Activated T-cell treated with anti-CD3 and anti-CD28 coated beads, Interleukin-2, amount 50 U/mL, for 48 hours (primary cell): ENCODE data around the gene NRAS.

Source experiments
- DNase-seq, 2 experiments: peaks; one replicate each; pipeline ENCODE4 v3.0.0-alpha.2; 2020

NRAS gene

DNA sequence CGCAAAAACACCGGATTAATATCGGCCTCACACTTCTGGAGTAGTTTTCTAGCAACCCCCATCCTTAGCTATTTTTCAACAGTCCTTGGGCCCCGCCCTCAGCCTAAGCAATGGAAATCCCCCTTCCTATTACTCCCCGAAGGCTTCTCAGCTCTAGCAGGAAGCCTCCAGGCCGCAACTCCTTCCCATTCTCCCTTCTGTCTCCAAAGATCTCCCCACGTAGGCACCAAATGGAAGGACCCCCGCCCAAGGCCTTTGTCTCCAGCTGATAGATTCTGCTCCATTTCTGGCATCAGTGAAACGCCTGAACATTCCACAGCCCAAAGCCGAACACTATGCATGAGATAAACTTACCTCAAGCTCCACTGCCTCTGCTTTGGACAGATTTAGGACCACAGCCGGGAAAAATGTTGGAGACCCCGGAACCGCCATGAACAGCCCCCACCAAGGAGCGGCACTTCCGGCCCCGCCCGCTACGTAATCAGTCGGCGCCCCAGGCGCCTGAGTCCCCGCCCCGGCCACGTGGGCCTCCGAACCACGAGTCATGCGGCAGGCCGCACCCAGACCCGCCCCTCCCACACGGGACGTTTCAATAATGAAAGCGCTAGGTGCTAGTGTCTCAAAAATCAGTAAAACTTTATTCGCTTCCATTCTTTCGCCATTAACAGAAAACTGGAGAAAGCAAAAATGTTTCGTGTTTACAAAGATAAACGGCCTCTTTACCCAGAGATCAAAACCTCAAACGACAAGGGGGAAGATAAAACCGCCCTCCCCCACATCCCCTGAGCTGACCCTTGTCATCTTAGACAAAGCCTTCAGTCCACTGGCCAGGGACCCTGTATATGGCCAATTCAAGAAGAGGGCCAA is at the start of gene NRAS:
NRAS (minus strand) TSS at position 468 of the 867 bp plus-strand sequence. CDS start 611 bp downstream, outside the sequence.
- peak; percentile 96 for DNase-seq

DNA sequence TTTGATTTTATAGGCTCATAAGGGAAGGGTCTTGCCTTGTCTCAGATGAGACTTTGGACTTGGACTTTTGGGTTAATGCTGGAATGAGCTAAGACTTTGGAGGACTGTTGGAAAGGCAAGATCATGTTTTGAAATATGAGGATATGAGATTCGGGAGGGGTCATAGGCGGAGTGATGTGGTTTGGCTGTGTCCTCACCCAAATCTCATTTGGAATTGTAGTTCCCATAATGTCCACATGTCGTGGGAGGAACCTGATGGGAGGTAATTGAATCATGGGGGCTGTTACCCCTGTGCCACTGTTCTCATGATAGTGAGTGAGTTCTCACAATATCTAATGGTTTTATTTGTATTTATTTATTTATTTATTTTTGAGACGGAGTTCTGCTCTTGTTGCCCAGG is 48.1 kb upstream of the NRAS start:
- DNase-seq, result no peak

DNA sequence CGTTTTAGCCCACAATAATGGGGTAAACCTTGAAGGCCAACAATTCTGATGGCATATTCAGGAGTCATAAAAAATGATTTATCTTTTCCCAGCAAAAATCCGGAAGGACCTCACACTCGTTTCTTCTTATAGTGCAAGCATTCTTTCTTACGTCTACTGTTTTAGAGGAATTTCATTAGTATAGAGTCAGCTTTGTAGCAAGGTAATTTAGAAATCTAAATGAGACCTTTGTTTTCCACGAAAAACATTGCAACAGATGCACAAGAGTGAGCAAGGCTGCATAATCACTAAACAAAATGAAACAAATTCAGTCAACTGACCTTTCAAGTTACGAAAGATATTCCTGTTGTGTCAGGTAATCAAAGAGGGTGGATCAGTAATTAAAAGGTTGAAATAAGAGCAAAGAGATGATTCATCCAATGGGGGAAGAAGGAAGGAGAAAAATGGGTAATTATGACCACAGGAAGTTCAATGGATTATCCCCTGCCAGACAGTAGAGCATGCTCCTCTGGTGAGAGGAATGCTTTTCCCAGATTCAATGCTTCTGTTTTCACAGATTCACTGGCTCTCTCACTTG is 41.8 kb upstream of the NRAS start:
- no peak for DNase-seq

DNA sequence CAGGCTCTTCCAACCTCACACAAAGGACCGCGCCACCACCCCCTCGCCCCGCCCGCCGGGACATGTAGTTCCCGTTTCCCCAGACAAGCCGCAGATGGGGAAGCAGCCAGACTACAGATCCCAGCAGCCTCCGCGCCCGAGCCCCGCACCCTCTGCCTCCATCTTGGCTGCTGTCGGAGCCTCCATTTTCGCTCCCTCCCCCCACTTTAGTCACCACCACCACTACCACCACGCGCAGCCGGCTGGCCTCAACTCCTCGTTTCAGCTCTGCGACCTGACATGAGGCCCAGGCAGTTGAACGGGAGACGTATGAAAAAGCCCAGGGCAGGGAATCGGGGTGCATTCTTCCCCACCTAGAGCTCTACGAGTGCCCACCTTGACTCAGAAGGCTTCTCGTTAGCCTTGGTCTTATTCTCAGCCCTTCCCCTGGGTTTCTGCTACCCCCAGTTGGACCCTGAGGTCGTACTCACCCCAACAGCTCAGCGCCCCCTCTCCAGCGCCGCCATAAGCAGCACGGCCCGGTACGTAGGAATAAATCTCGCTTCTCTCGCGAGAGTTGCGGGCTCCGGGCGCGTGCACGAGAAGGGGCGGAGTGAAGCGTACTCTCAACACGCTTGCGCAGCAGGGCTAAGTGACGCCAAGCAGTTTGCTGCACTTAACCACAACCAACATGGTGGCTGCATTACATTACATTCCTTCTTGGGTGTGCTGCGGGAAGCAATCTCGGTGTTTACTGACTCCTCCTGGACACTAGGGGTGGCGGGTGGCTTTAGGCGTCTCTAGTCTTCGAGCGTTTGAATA is 41.1 kb upstream of the NRAS start, which contains the start of gene CSDE1:
CSDE1 (minus strand) TSS at position 530 of the 801 bp plus-strand sequence. CDS start 18,094 bp downstream, outside the sequence.
- peak; percentile 97 to 98 for DNase-seq

DNA sequence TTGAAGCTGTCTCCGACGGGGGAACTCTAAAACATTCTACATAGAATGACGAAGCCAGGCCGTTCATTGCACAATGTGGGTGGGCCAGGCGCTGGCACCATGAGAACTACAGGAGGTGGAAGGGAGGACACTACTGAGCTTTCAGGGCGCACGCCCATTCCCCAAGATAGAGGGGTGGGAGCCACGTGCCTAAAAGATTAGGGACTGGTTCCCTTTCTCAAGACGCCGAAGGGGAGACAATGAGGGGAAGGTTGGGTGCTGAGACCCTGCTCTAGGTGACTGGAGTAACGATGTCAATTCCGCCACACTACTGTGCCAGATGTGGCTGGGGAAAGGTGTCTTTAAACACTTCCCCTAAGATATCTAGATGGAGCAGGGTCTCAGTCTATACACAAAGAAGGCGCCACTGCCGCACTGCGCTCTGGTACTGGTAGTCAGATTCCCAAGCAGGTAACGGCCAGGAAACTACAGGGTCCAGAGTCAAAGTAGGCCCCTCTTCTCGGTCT is 40.4 kb upstream of the NRAS start:
- no peak for DNase-seq

DNA sequence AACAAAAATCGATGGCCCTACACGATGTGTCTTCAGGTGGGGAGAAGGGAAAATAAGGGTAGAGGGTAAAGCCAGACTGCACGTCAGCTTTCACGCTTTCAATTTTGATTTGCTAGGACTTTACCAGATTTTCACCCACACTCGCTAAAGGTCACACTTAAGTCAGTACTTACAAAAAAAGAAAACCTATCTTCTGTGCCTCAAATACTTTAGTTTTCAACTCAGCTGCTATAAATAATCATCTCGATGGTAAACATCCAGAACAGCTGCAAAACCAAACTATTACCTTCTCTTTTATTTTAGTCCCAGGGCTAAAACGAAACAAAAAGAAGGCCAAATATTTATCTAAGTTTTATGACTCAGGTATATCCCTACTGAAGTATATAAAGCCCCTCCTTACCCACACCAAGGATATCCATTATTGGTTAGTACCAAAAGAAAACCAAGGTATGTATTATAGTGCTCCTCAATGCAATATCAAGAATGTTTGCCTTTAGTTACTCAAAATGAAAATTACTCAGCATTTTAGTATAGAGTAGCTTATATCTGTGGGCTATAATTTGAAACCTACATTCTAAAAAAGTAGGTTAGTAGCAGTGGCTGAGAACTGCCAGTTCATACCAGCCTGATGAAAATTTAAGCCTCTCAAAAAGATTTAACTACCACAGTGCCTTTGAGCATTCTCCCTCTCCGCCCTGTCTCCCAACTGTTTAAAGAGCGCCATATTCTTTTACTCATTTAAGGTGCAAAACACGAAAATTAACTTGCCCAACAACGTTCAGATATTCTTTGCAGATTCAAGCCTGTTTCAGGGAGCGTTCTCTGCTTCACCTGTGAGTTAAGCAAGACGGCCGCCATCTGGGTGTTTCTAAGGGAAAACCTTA is 39.7 kb upstream of the NRAS start:
- DNase-seq, result no peak

DNA sequence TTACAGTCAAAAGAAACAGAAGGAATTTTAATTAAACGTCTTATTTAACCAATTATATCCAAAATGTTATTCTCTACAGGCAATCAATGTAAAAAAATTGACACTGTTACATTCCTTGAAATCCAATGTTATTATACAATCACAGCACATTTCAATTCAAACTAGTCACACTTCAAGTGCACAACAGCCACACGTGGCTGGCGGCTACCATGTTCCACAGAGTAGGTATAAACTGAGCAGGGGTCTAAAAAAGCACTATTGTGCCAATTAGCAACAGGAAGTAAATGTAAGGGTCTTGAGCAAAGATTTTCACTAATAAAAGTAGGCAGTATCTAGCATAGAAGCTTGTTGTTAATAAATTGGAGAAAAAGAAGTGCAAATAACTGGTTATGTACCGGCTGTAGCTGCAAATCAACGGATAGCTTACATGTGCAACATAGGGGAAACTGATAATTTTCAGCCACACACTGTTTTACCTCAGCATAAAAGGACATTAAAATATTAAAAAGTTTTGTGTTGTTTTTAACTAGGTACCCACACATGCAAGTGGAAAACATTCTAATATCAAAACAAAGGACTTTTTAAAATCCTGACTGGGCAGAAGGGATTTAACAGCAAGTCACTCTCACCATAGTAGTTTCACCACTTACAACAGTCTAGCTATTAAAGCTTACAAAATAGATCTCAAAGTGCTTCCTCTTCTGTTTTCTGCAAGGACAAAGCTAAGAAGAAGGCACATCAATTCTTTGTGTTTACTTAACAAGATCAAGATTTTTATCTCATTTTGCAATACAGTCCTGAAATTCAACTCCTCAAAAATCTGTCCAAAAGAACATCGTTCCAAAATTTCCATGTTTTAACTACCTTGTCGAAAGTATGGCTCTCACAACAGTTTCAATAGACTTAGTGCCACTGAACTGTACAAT is 38.7 kb upstream of the NRAS start:
- no peak for DNase-seq

DNA sequence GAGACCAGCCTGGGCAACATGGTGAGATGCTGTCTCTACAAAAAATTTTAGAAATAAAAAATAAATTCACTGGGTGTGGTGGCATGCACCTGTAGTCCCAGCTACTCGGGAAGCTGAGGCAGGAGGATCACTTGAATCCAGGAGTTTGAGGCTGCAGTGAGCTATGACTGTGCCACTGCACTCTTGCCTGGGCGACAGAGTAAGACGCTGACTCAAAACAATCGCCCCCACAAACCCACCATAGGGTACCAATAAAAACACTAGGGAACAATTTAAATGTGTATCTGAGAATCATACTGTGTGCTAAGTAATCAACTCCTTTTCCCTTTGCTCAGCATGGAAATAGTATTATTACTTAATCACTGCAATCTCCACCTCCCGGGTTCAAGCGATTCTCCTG is 37.1 kb upstream of the NRAS start:
- peak; percentile 33 to 47 for DNase-seq

DNA sequence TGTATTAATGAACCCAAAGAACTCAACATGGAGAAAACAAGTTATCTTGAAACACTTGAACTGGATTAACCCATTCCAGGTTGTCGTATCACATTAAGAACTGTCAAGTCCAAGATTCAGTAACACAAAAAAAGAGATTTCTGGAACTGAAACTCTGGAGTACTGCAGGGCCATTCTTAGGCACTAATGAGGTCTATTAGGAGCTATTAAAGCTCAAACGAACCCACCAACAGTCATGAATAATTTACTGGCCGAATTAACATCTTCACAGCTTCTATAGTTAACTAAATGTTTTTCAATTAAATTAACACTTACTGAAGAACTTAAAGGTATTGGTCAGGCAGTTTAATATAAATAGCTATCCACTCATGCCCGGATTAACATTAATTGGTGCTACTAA is 36.6 kb upstream of the NRAS start:
- no peak for DNase-seq

DNA sequence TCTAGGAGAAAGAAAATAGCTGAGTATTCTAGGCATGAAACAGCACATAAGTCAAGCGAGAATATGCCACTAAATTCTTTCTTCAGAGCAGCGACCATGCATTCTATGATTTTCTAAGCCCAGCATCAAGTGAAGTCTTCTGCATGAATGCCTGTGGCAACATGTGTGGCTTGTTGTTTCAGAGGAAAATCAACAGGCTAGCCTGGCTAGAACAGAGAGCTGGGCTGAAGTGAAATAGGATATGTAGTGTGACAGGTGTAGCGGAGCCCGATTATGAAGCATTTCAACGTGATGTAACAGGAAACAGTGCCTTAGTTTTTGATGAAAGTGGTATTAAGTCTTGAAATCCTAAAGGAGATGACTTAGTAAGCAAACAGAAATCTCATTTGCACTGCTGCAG is 34.2 kb upstream of the NRAS start:
- no peak for DNase-seq

DNA sequence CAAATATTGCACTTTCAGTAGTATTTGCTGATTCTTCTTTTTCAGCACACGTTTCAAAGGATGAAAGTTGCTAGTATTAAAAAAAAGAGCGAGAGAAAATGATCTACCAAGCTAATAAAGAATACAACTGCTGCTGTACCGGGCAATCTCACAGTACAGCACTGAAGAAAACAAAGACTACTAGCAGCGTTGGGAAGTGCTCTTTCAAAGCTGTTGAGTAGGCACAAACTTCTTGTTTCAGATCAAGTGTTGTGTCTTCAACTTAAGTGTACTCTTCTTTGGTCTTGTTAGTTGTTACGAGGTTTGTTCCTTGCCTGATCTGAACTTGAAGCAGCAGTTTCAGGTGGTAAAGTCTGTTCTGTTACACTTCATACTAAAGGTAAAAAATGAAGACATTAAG is 33.3 kb upstream of the NRAS start:
- DNase-seq, result no peak

DNA sequence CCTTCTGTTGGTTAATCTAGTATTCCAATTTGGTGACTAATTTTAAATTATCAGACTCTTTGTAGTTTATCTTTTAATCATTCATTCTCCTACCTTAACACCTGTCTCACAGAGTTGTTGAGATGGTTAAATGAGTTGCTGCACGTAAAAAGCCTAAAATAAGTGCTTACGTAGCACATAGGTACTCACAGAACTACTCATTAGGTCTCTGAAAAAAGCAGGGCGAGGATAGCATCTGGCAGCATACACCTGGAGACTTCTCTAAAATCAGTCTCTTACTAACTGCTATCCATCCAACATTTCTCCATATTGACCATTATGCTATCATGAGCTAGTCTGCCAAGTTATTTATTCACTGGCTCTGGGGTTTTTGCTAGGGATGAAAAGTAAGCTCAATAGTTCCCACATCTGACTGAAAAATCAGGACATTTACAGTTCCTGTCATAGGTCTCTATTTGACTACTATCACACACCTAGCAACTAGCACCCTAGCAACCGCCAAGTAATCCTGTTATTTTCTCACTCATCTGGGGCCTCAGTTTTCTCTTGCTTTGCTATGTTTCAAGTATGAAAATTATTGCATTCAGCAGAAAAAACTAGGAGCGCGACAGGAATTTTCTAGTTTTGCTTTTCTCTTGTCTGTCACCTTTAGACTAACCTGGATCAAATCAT is 30.0 kb upstream of the NRAS start:
- no peak for DNase-seq

DNA sequence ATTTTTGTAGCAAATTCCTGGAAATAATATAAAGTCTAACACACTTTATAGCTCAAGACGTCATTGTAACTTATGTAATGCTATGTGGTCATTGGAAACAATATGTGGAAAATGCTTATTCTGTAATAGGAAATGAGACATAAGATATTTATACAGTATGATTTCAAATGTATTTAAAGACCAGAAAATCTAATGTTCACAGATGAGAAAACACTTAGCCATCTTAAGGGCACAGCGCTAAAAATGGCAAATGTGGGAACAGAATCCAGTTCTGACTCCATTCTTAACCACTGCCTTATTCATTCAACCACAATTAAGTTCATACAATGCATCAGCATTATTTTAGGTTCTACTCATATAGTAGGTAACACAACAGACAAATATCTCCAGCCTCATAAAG is 28.7 kb upstream of the NRAS start:
- DNase-seq, result no peak

DNA sequence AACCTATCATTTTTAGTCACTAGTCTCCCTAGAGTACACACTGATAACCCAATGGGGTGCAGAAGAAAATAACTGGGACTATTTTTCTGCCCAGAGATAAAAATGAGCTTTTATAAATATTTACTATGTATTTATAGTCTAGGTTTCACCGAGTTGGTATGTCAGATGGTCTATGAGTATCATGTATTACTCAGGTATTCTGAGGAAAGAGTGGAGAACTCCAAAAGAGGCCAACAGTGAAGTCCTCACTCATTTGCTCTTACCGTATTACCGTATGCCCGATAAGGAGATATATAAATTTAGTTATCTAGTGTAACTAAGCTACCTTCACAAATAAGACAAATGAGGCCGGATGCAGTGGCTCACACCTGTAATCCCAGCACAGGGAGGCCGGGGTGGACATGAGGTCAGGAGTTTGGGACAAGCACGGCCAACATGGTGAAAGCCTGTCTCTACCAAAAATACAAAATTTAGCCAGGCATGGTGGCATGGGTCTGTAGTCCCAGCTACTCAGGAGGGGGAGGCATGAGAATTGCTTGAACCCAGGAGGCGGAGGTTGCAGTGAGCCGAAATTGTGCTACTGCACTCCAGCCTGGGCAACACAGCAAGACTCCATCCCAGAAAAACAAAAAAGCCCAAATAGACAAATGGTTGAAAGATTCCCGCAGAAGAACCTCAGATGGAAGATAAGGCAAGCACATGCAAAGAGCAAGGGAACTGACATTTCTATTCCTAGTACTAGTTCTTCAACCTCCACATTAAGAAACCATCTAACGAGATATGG is 25.6 kb upstream of the NRAS start:
- DNase-seq, result no peak

DNA sequence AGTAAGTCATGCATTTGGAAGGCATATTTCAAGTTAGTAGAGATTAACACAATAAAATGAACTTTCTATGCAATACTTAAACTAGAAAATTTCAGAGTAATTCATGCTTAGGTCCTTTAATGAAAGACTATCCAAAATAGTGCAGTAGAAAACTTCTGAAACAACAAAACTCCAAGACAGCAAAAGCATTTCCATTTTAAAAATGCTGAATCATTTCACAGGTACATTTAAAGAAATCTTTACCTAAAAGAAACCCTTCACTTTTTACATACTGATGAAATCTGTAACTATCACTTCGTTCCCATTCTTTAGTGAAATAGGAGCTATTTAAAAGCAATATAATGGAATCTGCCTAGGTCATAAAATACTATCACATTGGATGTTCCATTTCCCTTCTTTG is 23.8 kb upstream of the NRAS start:
- no peak for DNase-seq

DNA sequence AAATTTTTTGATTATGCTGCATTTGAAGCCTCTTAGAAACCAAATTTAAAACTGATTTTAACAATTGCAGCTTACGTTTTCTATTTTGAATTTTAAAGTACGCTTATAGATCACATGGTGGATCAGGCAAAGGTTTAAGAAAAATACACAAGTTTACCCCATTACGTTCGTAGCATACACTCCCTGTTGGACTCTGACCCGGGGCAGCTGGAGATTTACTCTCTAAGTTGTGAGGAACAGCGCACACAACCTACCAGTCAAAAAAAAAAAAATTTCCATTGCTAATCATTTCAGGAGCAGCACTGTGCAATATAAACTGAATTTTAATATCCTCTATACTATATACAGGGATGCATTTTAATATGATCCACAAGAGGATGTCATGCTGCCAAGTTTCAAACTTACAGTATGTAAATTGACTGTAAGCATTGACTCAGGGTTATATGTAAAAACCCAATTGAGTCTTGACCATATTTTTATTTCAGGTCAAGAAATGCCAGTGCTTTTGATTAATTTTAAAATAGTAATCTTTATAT is 20.8 kb upstream of the NRAS start:
- DNase-seq, result no peak

DNA sequence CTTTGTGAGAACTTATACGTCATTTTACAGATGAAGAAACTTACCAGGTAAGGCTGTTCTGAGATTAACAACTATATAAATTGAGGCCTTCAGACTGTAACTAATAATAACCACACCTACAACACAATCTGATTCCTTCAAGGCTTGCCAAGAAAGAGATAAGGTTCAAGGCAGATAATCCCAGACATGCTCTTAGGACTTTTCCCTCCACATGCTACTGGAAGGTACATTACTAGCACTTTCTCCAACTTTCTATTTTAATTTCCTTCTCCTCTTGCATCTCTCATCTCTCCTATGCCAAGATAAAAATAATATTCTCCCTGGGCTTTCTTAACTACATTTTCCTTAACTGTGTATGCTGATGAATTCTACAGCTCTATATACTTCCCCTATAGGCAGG is 18.9 kb upstream of the NRAS start:
- DNase-seq, result no peak

DNA sequence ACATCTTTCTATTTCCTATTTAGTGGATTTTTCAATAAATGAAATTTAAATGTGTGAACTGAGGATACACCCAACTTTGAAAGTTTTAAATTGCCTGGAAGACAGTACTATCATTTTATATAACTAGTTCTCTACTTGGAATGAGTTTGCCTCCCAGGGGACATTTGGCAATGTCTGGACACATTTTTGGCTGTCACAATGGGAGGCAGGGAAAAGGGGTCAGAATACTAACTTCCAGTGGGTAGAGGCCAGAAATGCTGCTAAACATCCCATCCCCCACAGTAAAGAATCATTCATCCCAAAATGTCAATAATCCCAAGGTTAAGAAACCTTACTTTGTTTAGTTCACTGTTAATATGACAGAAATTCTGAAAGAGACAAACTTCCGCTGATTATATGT is 13.2 kb upstream of the NRAS start:
- DNase-seq, result no peak

DNA sequence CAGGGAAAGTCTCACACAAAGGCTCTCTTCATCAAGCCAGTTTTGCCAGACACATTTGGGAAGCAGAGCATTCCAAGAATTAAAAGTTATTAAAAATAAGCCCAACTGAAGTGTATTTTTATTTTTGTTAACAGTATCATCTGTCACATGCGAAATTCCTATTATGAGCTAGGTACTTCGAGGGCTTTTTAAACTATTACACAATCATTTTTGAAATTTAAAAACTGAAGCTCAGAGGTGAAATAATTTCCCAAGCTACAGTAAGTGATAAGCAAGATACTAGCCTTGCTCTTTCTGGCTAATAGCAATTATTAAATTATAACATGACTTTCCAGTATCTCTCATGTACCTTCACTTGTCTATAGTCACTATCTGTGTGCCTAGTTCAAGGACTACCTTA is 12.0 kb upstream of the NRAS start:
- DNase-seq, result no peak

DNA sequence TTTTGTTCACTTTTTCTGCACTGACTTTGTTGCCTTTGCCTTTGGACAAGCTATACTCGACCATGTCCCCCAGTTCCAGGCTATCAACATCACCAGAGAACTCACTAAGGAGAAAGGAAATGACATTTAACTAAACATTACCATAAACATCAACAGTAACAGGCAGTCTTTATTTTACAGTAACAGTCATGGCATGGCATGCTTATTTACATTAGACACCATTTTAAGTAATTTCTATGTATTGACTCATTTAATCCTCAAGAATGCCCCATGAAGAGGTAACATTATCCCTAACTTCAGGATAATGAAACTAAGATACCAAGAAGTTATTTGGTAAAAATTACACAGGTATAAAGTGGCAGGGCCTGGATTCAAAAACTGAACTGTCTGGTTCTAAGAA is 8.7 kb upstream of the NRAS start:
- DNase-seq, result no peak
